Fibroblast of pulmonary artery (primary cell): ENCODE data around the gene PPP2R2C.

ENCODE experiments used
- DNase-seq: peaks from one replicate; pipeline ENCODE4 v3.0.0-alpha.2; 2010; ENCODE audit warnings: low read depth
- H3K4me3 ChIP-seq: replicated peaks from 2 replicates; pipeline ENCODE4 v1.5.1; 2011; ENCODE audit warnings: low read depth, mild to moderate bottlenecking, control low read depth, low read length, moderate library complexity
- TF ChIP-seq, protein P1 (sequence below): IDR thresholded peaks from 2 replicates; pipeline ENCODE4 v1.5.1; 2011; ENCODE audit warnings: mild to moderate bottlenecking, control low read depth, low read length, inconsistent platforms; ENCODE audit errors: missing control alignments

Gene PPP2R2C

GRCh38 chr4:6351246-6352000 is 121.0 kb downstream of the PPP2R2C start:
- TF ChIP-seq, protein P1, sequence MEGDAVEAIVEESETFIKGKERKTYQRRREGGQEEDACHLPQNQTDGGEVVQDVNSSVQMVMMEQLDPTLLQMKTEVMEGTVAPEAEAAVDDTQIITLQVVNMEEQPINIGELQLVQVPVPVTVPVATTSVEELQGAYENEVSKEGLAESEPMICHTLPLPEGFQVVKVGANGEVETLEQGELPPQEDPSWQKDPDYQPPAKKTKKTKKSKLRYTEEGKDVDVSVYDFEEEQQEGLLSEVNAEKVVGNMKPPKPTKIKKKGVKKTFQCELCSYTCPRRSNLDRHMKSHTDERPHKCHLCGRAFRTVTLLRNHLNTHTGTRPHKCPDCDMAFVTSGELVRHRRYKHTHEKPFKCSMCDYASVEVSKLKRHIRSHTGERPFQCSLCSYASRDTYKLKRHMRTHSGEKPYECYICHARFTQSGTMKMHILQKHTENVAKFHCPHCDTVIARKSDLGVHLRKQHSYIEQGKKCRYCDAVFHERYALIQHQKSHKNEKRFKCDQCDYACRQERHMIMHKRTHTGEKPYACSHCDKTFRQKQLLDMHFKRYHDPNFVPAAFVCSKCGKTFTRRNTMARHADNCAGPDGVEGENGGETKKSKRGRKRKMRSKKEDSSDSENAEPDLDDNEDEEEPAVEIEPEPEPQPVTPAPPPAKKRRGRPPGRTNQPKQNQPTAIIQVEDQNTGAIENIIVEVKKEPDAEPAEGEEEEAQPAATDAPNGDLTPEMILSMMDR = no peak
- DNase-seq = no peak
- H3K4me3 ChIP-seq = no peak overlapping the region

GRCh38 chr4:6350646-6351045 is 121.8 kb downstream of the PPP2R2C start:
- TF ChIP-seq, protein P1 = no peak
- DNase-seq = no peak
- H3K4me3 ChIP-seq = no peak overlapping the region

- TF ChIP-seq, protein P1 = no peak
- no peak overlapping the region for H3K4me3 ChIP-seq
- no peak for DNase-seq
Observed at GRCh38 chr4:6349896-6350603, 122.4 kb downstream of the PPP2R2C start.

DNA sequence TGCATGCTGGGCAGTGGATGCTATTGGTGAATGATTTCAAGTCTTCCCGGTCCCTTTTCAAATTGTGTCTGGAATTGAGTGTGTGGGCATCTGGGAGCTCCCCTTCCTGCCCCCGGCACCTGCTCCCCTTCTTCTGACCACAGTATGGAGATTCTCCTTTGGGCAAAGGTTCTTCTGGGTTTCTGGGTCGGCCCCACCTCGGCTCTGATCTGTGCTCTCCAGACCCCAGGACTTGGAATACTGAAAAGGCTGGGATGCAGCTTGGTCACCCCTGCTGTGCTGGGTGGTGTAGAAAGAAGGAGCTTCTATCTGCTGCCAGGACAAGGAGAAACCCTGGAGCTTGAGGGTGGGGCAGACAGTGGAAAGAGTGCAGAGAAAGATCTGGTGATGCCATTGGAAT is 124.0 kb downstream of the PPP2R2C start:
- TF ChIP-seq, protein P1 = no peak
- DNase-seq = no peak
- no peak overlapping the region for H3K4me3 ChIP-seq

DNA sequence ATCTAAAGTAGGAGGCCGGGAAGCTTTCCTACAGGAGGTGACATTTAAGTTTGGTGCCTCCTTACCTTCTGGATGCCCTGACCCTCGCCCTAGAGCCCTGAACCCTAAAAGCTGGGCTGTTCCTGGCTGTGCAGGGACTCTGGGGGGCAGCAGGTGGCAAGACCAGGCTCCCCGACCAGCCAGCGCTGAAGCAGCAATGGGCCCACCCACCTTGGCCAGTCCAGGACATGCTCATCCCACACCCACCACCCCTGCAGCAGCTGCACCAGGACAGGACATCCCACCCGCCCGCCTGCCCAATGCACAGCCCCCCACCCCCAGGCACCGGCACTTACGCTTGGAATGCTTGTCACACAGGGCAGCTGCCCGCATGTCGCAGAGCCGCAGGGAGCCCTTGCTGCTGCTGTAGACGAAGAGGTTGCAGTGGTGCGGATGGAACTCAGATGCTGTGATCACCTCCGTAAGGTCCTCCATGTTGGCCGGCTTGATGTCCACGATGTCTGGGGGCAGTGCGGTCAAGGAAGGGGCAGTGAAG is 124.8 kb downstream of the PPP2R2C start:
- DNase-seq = no peak
- H3K4me3 ChIP-seq = no peak overlapping the region
- TF ChIP-seq, protein P1 = no peak

GRCh38 chr4:6346373-6347110 is 125.9 kb downstream of the PPP2R2C start:
- TF ChIP-seq, protein P1 = no peak
- H3K4me3 ChIP-seq = no peak overlapping the region
- no peak for DNase-seq
